Endothelial cell of umbilical vein (primary cell): ENCODE results near the gene PDHA1. TPM values are rescaled to one million over a fixed set of nuclear protein-coding genes. Genes with fewer than 3 reads are reported as not detected.

Source experiments
- BruUV-seq: library from RNA; stranded (reverse); fragments of 400-500 nt; replicated peaks from 2 replicates; lab custom pipeline; 2021; lab: Mats Ljungman, UMichigan
- CTCF ChIA-PET: fragments of 300-600, 350-600 bp; sonication (Branson Sonifier 250); formaldehyde crosslinking; loops from one replicate; lab custom pipeline; 2021; ENCODE audit warnings: antibody characterized with exemption, inconsistent platforms; lab: Charles Lee
- POLR2A ChIA-PET: fragments of 300-600, 350-600 bp; sonication (Branson Sonifier 250); formaldehyde crosslinking; loops from one replicate; lab custom pipeline; 2021; ENCODE audit warnings: antibody characterized with exemption, inconsistent platforms; lab: Charles Lee
- DNase-seq: peaks from one replicate; pipeline ENCODE4 v3.0.0-alpha.2; 2011; ENCODE audit warnings: low read depth, low spot score
- FAIRE-seq: peaks from 2 replicates; lab custom pipeline; 2011; peaks lifted over from hg19 to GRCh38; lab: Jason Lieb, UNC
- H2AFZ ChIP-seq: 2 replicates; pipeline ENCODE4 v1.6.0; 2012; ENCODE audit warnings: low read depth, low read length, control low read depth, inconsistent platforms
- H3K27ac ChIP-seq: 2 replicates; pipeline ENCODE4 v1.5.1; 2011; ENCODE audit warnings: low read depth, mild to moderate bottlenecking, control low read depth, low read length, moderate library complexity; ENCODE audit not compliant: insufficient read depth
- H3K27me3 ChIP-seq, 2 experiments: 2 replicates each; pipeline versions ENCODE4 v1.6.0 to v1.6.1; 2011; ENCODE audit warnings: low read length in 2 of 2, mixed read lengths in 1 of 2; ENCODE audit not compliant: control insufficient read depth in 2 of 2, insufficient read depth in 2 of 2
- H3K36me3 ChIP-seq, 2 experiments: 2 replicates in 1 of 2; 3 replicates in 1 of 2; pipeline ENCODE4 v1.5.1; 2011; ENCODE audit warnings: low read length in 2 of 2, mild to moderate bottlenecking in 1 of 2, moderate library complexity in 1 of 2; ENCODE audit not compliant: control insufficient read depth in 2 of 2, insufficient read depth in 2 of 2; ENCODE audit errors: extremely low read depth in 1 of 2
- H3K4me1 ChIP-seq: 3 replicates; pipeline ENCODE4 v1.5.1; 2011; ENCODE audit warnings: mild to moderate bottlenecking, low read length; ENCODE audit not compliant: control insufficient read depth, insufficient read depth; ENCODE audit errors: extremely low read depth
- H3K4me2 ChIP-seq: 2 replicates; pipeline ENCODE4 v1.6.1; 2011; ENCODE audit warnings: low read length, control low read depth, mixed read lengths; ENCODE audit not compliant: insufficient read depth
- H3K4me3 ChIP-seq, 3 experiments: fragments of 200-600 bp in 1 of 3; sonication (generic), shearing (Covaris generic) in 1 of 3; replicated peaks in 1 of 3; 2 replicates each; pipeline ENCODE4 v1.5.1; 2011 to 2016; ENCODE audit warnings: control low read depth in 3 of 3, low read length in 3 of 3, mild to moderate bottlenecking in 2 of 3, inconsistent platforms in 1 of 3, low read depth in 1 of 3, moderate library complexity in 1 of 3; ENCODE audit not compliant: insufficient read depth in 1 of 3
- H3K79me2 ChIP-seq: 2 replicates; pipeline ENCODE4 v1.6.0; 2012; ENCODE audit warnings: low read length, inconsistent platforms; ENCODE audit not compliant: control insufficient read depth, insufficient read depth
- H3K9ac ChIP-seq: replicated peaks from 2 replicates; pipeline ENCODE3; 2011; ENCODE audit warnings: low read length, control low read depth; ENCODE audit not compliant: insufficient read depth; ENCODE audit errors: extremely low read depth
- H3K9me1 ChIP-seq: replicated peaks from 3 replicates; pipeline ENCODE4 v1.6.0; 2011; ENCODE audit warnings: mild to moderate bottlenecking, low read length; ENCODE audit not compliant: control insufficient read depth, insufficient read depth; ENCODE audit errors: extremely low read depth
- H3K9me3 ChIP-seq: replicated peaks from 2 replicates; pipeline ENCODE4 v1.5.1; 2012; ENCODE audit warnings: low read length, inconsistent platforms; ENCODE audit not compliant: control insufficient read depth, insufficient read depth
- H4K20me1 ChIP-seq: replicated peaks from 2 replicates; pipeline ENCODE3; 2011; ENCODE audit warnings: mild to moderate bottlenecking, low read length; ENCODE audit not compliant: control insufficient read depth, insufficient read depth; ENCODE audit errors: extremely low read depth
- EZH2 ChIP-seq: IDR thresholded peaks from 2 replicates; pipeline ENCODE4 v1.6.1; 2012; ENCODE audit warnings: borderline replicate concordance, low read depth, mild to moderate bottlenecking, moderate library complexity, low read length, inconsistent platforms; ENCODE audit not compliant: severe bottlenecking
- FOS ChIP-seq: IDR thresholded peaks from 2 replicates; pipeline ENCODE4 v1.6.1; 2011; ENCODE audit warnings: mild to moderate bottlenecking, low read length, moderate library complexity, borderline replicate concordance; ENCODE audit not compliant: insufficient read depth
- GATA2 ChIP-seq: IDR thresholded peaks from 2 replicates; pipeline ENCODE4 v1.7.0; 2011; ENCODE audit warnings: low read depth, mild to moderate bottlenecking, moderate library complexity, mixed read lengths, low read length; ENCODE audit not compliant: insufficient read length, insufficient read depth
- JUN ChIP-seq: IDR thresholded peaks from 2 replicates; pipeline ENCODE4 v1.6.1; 2011; ENCODE audit warnings: borderline replicate concordance, low read depth; ENCODE audit not compliant: insufficient read length, insufficient read depth
- MYC ChIP-seq: IDR thresholded peaks from one replicate; pipeline ENCODE4 v1.6.1; 2011; ENCODE audit warnings: mild to moderate bottlenecking, low read depth, low read length
- POLR2A ChIP-seq: IDR thresholded peaks from 2 replicates; pipeline ENCODE4 v1.6.1; 2012; ENCODE audit warnings: low read depth, mild to moderate bottlenecking, control low read depth, low read length
- POLR2AphosphoS5 ChIP-seq: IDR thresholded peaks from 2 replicates; pipeline ENCODE4 v1.6.1; 2012; ENCODE audit warnings: low read depth, mild to moderate bottlenecking, control low read depth, low read length, moderate library complexity; ENCODE audit not compliant: insufficient read depth
- dilution Hi-C: fragments of 300-500 bp; cut with MboI; formaldehyde crosslinking; loops from one replicate; pipeline ENCODE4 v1.15.0; 2019; ENCODE audit warnings: low sequenced_read_pairs; ENCODE audit not compliant: extremely low pct_ligation_motif_present
- intact Hi-C: fragments of 100-400 bp; cut with micrococcal nuclease; formaldehyde crosslinking; loops from one replicate; pipeline ENCODE4 v1.10.0; 2022
- polyA plus RNA-seq, 4 experiments: library from polyadenylated mRNA; depleted of rRNA in 3 of 4; stranded (reverse) in 3 of 4; unstranded in 1 of 4; fragments of >200 nt; gene quantifications; 2 replicates each; pipeline versions ENCODE4 v1.2.1 to v1.2.3, GENCODE V29; 2011 to 2012; ENCODE audit warnings: missing spikeins in 1 of 4
- total RNA-seq: library from RNA; stranded (reverse); gene quantifications from 2 replicates; pipeline ENCODE4 v1.2.3, GENCODE V29; 2021
- TF ChIP-seq, protein P1 (sequence below): IDR thresholded peaks from 2 replicates; pipeline ENCODE4 v1.6.1; 2011; ENCODE audit not compliant: insufficient read depth, insufficient read length
- TF ChIP-seq, protein P2 (sequence below), 2 donors: IDR thresholded peaks; 1 replicate in 1 of 2; 2 replicates in 1 of 2; pipeline ENCODE4 v1.5.1; 2011; ENCODE audit warnings: low read length in 2 of 2, mild to moderate bottlenecking in 2 of 2, moderate library complexity in 2 of 2, control low read depth in 1 of 2, inconsistent platforms in 1 of 2, low read depth in 1 of 2; ENCODE audit not compliant: insufficient read depth in 1 of 2; ENCODE audit errors: extremely low read depth in 1 of 2

PDHA1 gene
- total and polyA plus RNA-seq, 2 donors (not counting 3 experiments of a cell fraction or from before 2014, with no cell fraction given) = 76.8 to 138 TPM

DNA sequence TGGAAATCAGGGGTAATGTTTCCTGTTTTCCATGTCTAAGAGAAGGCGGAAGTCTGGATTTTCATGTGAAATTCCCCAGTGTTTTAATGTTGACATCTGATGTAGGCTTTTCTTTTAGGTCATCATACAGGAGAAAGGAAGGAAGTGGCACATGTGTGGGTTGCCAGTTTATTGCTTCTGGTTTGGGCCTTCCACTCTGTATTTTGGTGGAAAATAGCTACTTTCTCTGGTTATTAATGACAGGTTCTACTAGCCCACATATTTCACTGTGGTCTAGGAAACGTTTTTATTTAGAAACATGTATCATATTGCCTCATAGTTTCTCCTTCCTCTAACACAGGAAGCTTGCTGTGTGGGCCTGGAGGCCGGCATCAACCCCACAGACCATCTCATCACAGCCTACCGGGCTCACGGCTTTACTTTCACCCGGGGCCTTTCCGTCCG is 7.2 kb downstream of the PDHA1 start:
- Histone ChIP-seq H4K20me1 (no peaks in the 10 kb centered on the region), H3K27me3 (no peaks in the 10 kb centered on the region), H3K9me1 (no peaks in the 10 kb centered on the region), H3K36me3 (peaks cover 6 to 9% of the 10 kb centered on the region in 2 experiments), H3K9me3 (no peaks in the 10 kb centered on the region), H2AFZ (no peak overlapping the region), H3K27ac (no peak overlapping the region), H3K4me3 (no peak overlapping the region), H3K79me2 (peaks cover 17% of the 10 kb centered on the region), H3K9ac (no peak overlapping the region), H3K4me2 (no peak overlapping the region), H3K4me1 (no peaks in the 10 kb centered on the region)
- POLR2A ChIA-PET = no interaction called here
- no TSS peak for BruUV-seq
- intact Hi-C loops = no loop called here
- CTCF ChIA-PET = interaction anchor here (0.6 kb wide), 1 partner anchor 17 kb away, joined by 3 read pairs; no protein-coding TSS in a partner anchor
- no peak for DNase-seq
- no peak for TF ChIP-seq POLR2A
- TF ChIP-seq, protein P1, sequence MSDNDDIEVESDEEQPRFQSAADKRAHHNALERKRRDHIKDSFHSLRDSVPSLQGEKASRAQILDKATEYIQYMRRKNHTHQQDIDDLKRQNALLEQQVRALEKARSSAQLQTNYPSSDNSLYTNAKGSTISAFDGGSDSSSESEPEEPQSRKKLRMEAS = no peak
- TF ChIP-seq FOS = no peak
- no peak for TF ChIP-seq POLR2AphosphoS5
- TF ChIP-seq, protein P2, sequence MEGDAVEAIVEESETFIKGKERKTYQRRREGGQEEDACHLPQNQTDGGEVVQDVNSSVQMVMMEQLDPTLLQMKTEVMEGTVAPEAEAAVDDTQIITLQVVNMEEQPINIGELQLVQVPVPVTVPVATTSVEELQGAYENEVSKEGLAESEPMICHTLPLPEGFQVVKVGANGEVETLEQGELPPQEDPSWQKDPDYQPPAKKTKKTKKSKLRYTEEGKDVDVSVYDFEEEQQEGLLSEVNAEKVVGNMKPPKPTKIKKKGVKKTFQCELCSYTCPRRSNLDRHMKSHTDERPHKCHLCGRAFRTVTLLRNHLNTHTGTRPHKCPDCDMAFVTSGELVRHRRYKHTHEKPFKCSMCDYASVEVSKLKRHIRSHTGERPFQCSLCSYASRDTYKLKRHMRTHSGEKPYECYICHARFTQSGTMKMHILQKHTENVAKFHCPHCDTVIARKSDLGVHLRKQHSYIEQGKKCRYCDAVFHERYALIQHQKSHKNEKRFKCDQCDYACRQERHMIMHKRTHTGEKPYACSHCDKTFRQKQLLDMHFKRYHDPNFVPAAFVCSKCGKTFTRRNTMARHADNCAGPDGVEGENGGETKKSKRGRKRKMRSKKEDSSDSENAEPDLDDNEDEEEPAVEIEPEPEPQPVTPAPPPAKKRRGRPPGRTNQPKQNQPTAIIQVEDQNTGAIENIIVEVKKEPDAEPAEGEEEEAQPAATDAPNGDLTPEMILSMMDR (IDR thresholded peaks at IDR 0.05; ENCODE audit: extremely low read depth in 1 of 2, insufficient read depth in 1 of 2, low read depth in 1 of 2, low read length in 2 of 2) = no peak
- no peak for TF ChIP-seq EZH2
- no peak for TF ChIP-seq JUN
- TF ChIP-seq GATA2 = no peak
- no peak for TF ChIP-seq MYC
- dilution Hi-C loops = no loop called here
- FAIRE-seq = no peak
